ENCODE measurements around the gene ASXL2.

DNA sequence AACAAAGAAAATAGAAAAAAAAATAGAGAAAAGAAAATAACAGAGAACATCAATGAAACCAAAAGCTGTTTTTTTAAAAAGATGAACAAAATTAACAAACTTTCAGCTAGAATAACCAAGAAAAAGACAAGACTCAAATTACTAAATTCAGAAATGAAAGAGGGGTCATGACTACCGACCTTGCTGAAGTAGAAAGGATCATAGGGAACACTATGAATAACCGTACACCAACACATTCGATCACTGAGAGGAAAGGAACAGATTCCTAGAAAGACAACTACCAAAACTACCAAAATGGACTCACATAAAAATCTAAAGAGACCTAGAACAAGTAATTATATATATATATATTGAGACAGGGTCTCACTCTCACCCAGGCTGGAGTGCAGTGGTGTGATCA is 167.5 kb downstream of the ASXL2 start:
- TF ChIP-seq POLR2A (IDR thresholded peaks at IDR 0.05) (no peak), EP300 (IDR thresholded peaks at IDR 0.05) (no peak), POLR2AphosphoS5 (IDR thresholded peaks at IDR 0.05) (no peak)
- TF ChIP-seq, protein P1, sequence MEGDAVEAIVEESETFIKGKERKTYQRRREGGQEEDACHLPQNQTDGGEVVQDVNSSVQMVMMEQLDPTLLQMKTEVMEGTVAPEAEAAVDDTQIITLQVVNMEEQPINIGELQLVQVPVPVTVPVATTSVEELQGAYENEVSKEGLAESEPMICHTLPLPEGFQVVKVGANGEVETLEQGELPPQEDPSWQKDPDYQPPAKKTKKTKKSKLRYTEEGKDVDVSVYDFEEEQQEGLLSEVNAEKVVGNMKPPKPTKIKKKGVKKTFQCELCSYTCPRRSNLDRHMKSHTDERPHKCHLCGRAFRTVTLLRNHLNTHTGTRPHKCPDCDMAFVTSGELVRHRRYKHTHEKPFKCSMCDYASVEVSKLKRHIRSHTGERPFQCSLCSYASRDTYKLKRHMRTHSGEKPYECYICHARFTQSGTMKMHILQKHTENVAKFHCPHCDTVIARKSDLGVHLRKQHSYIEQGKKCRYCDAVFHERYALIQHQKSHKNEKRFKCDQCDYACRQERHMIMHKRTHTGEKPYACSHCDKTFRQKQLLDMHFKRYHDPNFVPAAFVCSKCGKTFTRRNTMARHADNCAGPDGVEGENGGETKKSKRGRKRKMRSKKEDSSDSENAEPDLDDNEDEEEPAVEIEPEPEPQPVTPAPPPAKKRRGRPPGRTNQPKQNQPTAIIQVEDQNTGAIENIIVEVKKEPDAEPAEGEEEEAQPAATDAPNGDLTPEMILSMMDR (IDR thresholded peaks at IDR 0.05) = no peak

All from gastroesophageal sphincter (tissue), 3 donors.